GM23338 (cell line): ENCODE measurements around the gene GPRIN1. TPM values are rescaled to one million over a fixed set of nuclear protein-coding genes. Genes with fewer than 3 reads are reported as not detected.

Experiments used
- ATAC-seq: fragments of 200-7000 bp; cut with Tn5 transposase; 3 replicates; pipeline ENCODE4 v1.9.1; 2020
- DNase-seq: peaks from one replicate; pipeline ENCODE4 v3.0.0-alpha.2; 2015; ENCODE audit warnings: low spot score
- H2AFZ ChIP-seq: fragments of 200-600 bp; sonication (generic); 2 replicates; pipeline ENCODE4 v1.8.0; 2016; ENCODE audit warnings: antibody characterized with exemption, mild to moderate bottlenecking, moderate library complexity
- H3F3A ChIP-seq: fragments of 200-600 bp; sonication (generic); replicated peaks from 2 replicates; pipeline ENCODE4 v1.8.0; 2017; ENCODE audit warnings: antibody characterized with exemption, mixed run types, low read depth
- H3K27ac ChIP-seq: fragments of 200-600 bp; sonication (generic); 2 replicates; pipeline ENCODE4 v1.6.1; 2016; ENCODE audit warnings: low read depth
- H3K27me3 ChIP-seq: fragments of 200-600 bp; sonication (generic); 2 replicates; pipeline ENCODE4 v1.8.0; 2016; ENCODE audit warnings: mild to moderate bottlenecking, mixed run types, moderate library complexity; ENCODE audit not compliant: insufficient read depth
- H3K36me3 ChIP-seq: fragments of 200-600 bp; sonication (generic); 2 replicates; pipeline ENCODE4 v1.8.0; 2016; ENCODE audit warnings: mild to moderate bottlenecking; ENCODE audit not compliant: insufficient read depth
- H3K4me1 ChIP-seq: fragments of 200-600 bp; sonication (generic); 2 replicates; pipeline ENCODE4 v1.8.0; 2016; ENCODE audit warnings: mild to moderate bottlenecking, moderate library complexity; ENCODE audit not compliant: insufficient read depth
- H3K4me2 ChIP-seq: fragments of 200-600 bp; sonication (generic); 2 replicates; pipeline ENCODE4 v1.7.1; 2017; ENCODE audit warnings: mixed run types
- H3K4me3 ChIP-seq: fragments of 200-600 bp; sonication (generic); 2 replicates; pipeline ENCODE4 v1.6.1; 2016; ENCODE audit warnings: mixed run types
- H3K79me2 ChIP-seq: fragments of 200-600 bp; sonication (generic); replicated peaks from 2 replicates; pipeline ENCODE4 v1.8.0; 2017; ENCODE audit warnings: mild to moderate bottlenecking; ENCODE audit not compliant: insufficient read depth
- H3K9me2 ChIP-seq: fragments of 200-600 bp; sonication (generic); 2 replicates; pipeline ENCODE4 v1.8.0; 2017; ENCODE audit not compliant: insufficient read depth
- H4K20me1 ChIP-seq: fragments of 200-600 bp; sonication (generic); replicated peaks from 2 replicates; pipeline ENCODE4 v1.8.0; 2017; ENCODE audit warnings: mild to moderate bottlenecking; ENCODE audit not compliant: insufficient read depth
- H3K27ac Mint-ChIP-seq: 2 replicates; pipeline ENCODE4 v1.8.0; 2020; ENCODE audit warnings: inconsistent platforms, mild to moderate bottlenecking, moderate library complexity, mixed read lengths
- H3K27me3 Mint-ChIP-seq: 3 replicates; pipeline ENCODE4 v1.8.0; 2022; ENCODE audit warnings: low read depth, mild to moderate bottlenecking, moderate library complexity, mixed read lengths, inconsistent platforms; ENCODE audit not compliant: insufficient read depth, poor library complexity
- H3K36me3 Mint-ChIP-seq: 3 replicates; pipeline ENCODE4 v1.8.0; 2021; ENCODE audit warnings: low read depth, mild to moderate bottlenecking, inconsistent platforms, moderate library complexity, mixed read lengths
- H3K4me1 Mint-ChIP-seq: 3 replicates; pipeline ENCODE4 v1.8.0; 2020; ENCODE audit warnings: mild to moderate bottlenecking, inconsistent platforms, mixed read lengths
- H3K4me3 Mint-ChIP-seq: 3 replicates; pipeline ENCODE4 v1.8.0; 2021; ENCODE audit warnings: moderate library complexity, mild to moderate bottlenecking, inconsistent platforms, mixed read lengths
- H3K9me3 Mint-ChIP-seq: 3 replicates; pipeline ENCODE4 v1.8.0; 2020; ENCODE audit warnings: moderate library complexity, mild to moderate bottlenecking, inconsistent platforms, mixed read lengths
- CREB1 ChIP-seq: fragments of 250-450 bp; sonication (Bioruptor Pico); IDR thresholded peaks from 2 replicates; pipeline ENCODE4 v1.5.0; 2020; ENCODE audit warnings: low read depth, mild to moderate bottlenecking, moderate library complexity
- JUNB ChIP-seq: IDR thresholded peaks from one replicate; pipeline ENCODE4 v1.6.1; 2016; ENCODE audit warnings: antibody characterized with exemption; ENCODE audit not compliant: unreplicated experiment
- NANOG ChIP-seq: IDR thresholded peaks from 2 replicates; pipeline ENCODE4 v1.6.1; 2016; ENCODE audit warnings: antibody characterized with exemption, borderline replicate concordance
- POLR2AphosphoS5 ChIP-seq: IDR thresholded peaks from 2 replicates; pipeline ENCODE4 v1.6.1; 2016; ENCODE audit warnings: antibody characterized with exemption, low read depth
- REST ChIP-seq: IDR thresholded peaks from one replicate; pipeline ENCODE4 v1.6.1; 2018; ENCODE audit warnings: antibody characterized with exemption; ENCODE audit not compliant: unreplicated experiment
- polyA plus RNA-seq: library from polyadenylated mRNA; unstranded; fragments of >200 nt; fragmentation: Nextera tagmentation; extraction: Ambion mirVana; gene quantifications from 2 replicates; pipeline ENCODE4 v1.2.1, GENCODE V29; 2016
- total RNA-seq: library from RNA; depleted of rRNA; stranded (reverse); fragments of >200 nt; shearing (Covaris generic); gene quantifications from 2 replicates; pipeline ENCODE4 v1.2.3, GENCODE V29; 2014
- TF ChIP-seq, protein P1 (sequence below), 2 experiments: fragments of 200-600 bp in 1 of 2; sonication (generic) in 1 of 2; conservative IDR thresholded peaks; 2 replicates each; pipeline versions ENCODE4 v1.5.1 to v1.6.1; 2016 to 2017; ENCODE audit warnings: antibody characterized with exemption in 2 of 2, low read depth in 2 of 2, mild to moderate bottlenecking in 2 of 2, moderate library complexity in 1 of 2
- TF ChIP-seq, protein P2 (sequence below): IDR thresholded peaks from 2 replicates; pipeline ENCODE4 v1.6.1; 2016; ENCODE audit warnings: antibody characterized with exemption

Gene GPRIN1
- total and polyA plus RNA-seq, 2 experiments from 2014 or later: 3.8 to 14.6 TPM

- H4K20me1 ChIP-seq: no peaks in the 10 kb centered on the region
- DNase-seq (peak; percentile 83), ATAC-seq (peak; percentile 85)
- H3K36me3 ChIP-seq: no peaks in the 10 kb centered on the region
- Mint-ChIP-seq H3K4me3 (peak overlapping the region; percentile 63), H3K4me1 (no peaks in the 10 kb centered on the region; the same call in 2 of the 3 replicates), H3K27ac (no peak overlapping the region), H3K27me3 (peaks cover 24% of the 10 kb centered on the region), H3K36me3 (peaks cover 22% of the 10 kb centered on the region), H3K9me3 (peaks cover 13% of the 10 kb centered on the region)
- peaks cover 16% of the 10 kb centered on the region for H3K27me3 ChIP-seq
- no peaks in the 10 kb centered on the region for H3K4me1 ChIP-seq
- H3K27ac ChIP-seq: no peak overlapping the region
- H3F3A ChIP-seq: no peaks in the 10 kb centered on the region
- H3K4me3 ChIP-seq: peak overlapping the region; percentile 49
- H2AFZ ChIP-seq: peak overlapping the region; percentile 93; the same call in 1 of the 2 replicates
- H3K9me2 ChIP-seq: peaks cover 7% of the 10 kb centered on the region; the same call in 1 of the 2 replicates
- H3K79me2 ChIP-seq: no peaks in the 10 kb centered on the region
- peak overlapping the region; percentile 73 for H3K4me2 ChIP-seq
- TF ChIP-seq CREB1 (CRISPR knock-in tag) (peak; percentile 55; the same call in 1 of the 2 replicates), REST (no peak), JUNB (no peak)
- TF ChIP-seq, protein P1, sequence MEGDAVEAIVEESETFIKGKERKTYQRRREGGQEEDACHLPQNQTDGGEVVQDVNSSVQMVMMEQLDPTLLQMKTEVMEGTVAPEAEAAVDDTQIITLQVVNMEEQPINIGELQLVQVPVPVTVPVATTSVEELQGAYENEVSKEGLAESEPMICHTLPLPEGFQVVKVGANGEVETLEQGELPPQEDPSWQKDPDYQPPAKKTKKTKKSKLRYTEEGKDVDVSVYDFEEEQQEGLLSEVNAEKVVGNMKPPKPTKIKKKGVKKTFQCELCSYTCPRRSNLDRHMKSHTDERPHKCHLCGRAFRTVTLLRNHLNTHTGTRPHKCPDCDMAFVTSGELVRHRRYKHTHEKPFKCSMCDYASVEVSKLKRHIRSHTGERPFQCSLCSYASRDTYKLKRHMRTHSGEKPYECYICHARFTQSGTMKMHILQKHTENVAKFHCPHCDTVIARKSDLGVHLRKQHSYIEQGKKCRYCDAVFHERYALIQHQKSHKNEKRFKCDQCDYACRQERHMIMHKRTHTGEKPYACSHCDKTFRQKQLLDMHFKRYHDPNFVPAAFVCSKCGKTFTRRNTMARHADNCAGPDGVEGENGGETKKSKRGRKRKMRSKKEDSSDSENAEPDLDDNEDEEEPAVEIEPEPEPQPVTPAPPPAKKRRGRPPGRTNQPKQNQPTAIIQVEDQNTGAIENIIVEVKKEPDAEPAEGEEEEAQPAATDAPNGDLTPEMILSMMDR (conservative IDR thresholded peaks at IDR 0.05; ENCODE audit: low read depth in 2 of 2): peak in 1 of 2 experiments; percentile 62; a peak in 2 of 4 replicates
Measured at GRCh38 chr5:176596689-176597416, 13.1 kb downstream of the GPRIN1 start.

DNA sequence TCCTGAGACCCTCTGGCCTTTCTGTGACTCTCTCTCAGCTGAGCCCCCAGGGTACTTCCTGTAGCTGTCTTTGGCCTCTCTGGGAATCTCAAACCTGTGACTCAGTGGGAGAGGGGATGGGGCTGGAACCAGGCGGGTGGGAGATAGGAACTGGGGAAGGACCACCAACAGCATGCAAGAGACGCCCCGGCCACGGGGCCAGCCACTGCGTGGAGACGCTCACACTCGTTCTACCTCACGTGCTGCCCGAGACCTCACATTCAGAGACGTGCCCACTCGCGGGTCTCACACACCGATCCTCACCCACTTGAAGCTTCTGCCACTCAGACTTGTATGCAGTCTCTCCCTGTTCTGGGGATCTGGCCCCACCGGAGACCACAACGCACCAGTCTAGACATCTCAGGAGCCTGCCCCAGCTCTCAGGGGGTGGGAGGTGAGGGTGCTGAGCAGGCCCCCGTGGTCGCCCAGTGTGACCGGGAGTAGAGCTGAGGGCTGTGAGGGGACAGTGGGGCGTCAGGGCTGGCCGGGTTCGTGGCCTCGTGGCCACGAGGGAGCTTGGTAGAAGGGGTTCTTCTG, 13.8 kb downstream of the GPRIN1 start:
- DNase-seq (no peak), ATAC-seq (no peak)
- Histone ChIP-seq H2AFZ (peak overlapping the region; percentile 93; the same call in 1 of the 2 replicates), H4K20me1 (no peaks in the 10 kb centered on the region), H3F3A (peaks cover 3% of the 10 kb centered on the region; the same call in 1 of the 2 replicates), H3K79me2 (no peaks in the 10 kb centered on the region), H3K36me3 (no peaks in the 10 kb centered on the region), H3K4me3 (peak overlapping the region; percentile 49; the same call in 1 of the 2 replicates), H3K4me2 (peak overlapping the region; percentile 73; the same call in 1 of the 2 replicates), H3K27me3 (peaks cover 16% of the 10 kb centered on the region), H3K4me1 (no peaks in the 10 kb centered on the region), H3K9me2 (peaks cover 9% of the 10 kb centered on the region), H3K27ac (no peak overlapping the region)
- H3K27me3 Mint-ChIP-seq: peaks cover 22% of the 10 kb centered on the region
- H3K4me1 Mint-ChIP-seq: no peaks in the 10 kb centered on the region; the same call in 2 of the 3 replicates
- H3K4me3 Mint-ChIP-seq: peak overlapping the region; percentile 63
- no peak overlapping the region for H3K27ac Mint-ChIP-seq
- H3K9me3 Mint-ChIP-seq: peaks cover 13% of the 10 kb centered on the region
- H3K36me3 Mint-ChIP-seq: peaks cover 22% of the 10 kb centered on the region
- TF ChIP-seq NANOG: no peak
- TF ChIP-seq, protein P2, sequence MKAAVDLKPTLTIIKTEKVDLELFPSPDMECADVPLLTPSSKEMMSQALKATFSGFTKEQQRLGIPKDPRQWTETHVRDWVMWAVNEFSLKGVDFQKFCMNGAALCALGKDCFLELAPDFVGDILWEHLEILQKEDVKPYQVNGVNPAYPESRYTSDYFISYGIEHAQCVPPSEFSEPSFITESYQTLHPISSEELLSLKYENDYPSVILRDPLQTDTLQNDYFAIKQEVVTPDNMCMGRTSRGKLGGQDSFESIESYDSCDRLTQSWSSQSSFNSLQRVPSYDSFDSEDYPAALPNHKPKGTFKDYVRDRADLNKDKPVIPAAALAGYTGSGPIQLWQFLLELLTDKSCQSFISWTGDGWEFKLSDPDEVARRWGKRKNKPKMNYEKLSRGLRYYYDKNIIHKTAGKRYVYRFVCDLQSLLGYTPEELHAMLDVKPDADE: no peak
- no peak for TF ChIP-seq POLR2AphosphoS5
- TF ChIP-seq REST: no peak
- TF ChIP-seq CREB1 (CRISPR knock-in tag): no peak
